HG03575 (cell line): Measurements from ENCODE around the gene FASLG.

Experiments used
- ATAC-seq: cut with Tn5 transposase; IDR thresholded peaks from one replicate; pipeline ENCODE4 v1.9.1; 2021; ENCODE audit not compliant: unreplicated experiment, insufficient number of reproducible peaks, low FRiP score; ENCODE audit errors: extremely low read depth

The FASLG gene

GRCh38 chr1:172640111-172640510 lies 18.8 kb upstream of the FASLG start:
- ATAC-seq, result no peak

DNA sequence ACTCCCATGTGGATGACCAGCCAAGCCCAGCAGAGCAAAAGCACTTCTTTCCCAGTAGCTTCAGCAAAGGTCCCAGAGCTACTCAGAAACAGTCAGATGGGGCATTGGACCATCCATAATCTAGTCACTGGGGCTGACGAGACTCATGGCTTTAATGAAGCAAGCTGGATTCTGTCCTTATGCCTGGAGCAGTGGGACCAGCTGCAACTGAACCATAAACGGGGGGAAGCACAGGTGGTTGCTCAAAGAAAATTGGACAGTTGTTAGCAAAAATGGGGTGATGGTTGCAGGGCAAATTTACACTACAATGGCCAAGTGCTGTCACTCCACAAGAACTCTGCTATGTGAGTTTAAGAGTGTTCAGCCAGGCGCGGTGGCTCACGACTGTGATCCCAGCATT lies 17.4 kb upstream of the FASLG start:
- no peak for ATAC-seq

DNA sequence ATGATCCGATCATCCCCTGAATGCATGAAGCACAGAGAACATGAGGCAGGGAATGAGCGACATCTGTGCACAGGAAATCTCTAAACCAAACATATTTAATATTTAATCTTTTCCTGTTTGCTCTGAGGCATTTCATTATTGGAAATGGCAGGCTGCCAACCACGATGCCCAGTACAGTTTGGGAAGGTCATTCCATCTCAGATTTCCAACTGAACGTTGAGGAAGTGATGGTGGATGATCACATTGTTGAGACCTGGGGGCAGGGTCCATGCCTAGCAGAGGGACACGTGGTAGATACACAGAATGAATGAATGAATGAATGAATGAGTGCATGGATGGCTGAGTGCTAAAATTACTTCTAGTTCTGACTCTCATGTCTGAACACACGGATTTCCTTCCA lies 15.9 kb upstream of the FASLG start:
- no peak for ATAC-seq

DNA sequence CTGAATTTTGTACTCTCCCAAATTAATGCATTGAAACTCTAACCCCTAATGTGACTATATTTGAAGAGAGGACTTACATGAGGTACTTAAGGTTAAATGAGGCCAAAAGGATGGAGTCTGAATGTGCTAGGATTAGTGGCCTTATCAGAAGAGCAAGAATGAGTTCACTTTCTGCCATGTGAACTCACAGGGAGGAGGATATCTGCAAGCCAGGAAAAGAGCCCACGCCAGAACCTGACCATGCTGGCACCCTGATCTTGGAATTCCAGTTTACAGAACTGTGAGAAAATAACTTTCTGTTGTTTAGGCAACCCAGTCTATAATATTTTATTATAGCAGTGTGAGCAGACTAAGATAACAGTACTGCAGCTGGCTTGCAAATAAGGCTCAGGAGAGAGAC lies 12.2 kb upstream of the FASLG start:
- no peak for ATAC-seq

- ATAC-seq, result no peak
Observed at GRCh38 chr1:172647110-172647564, 11.8 kb upstream of the FASLG start.

DNA sequence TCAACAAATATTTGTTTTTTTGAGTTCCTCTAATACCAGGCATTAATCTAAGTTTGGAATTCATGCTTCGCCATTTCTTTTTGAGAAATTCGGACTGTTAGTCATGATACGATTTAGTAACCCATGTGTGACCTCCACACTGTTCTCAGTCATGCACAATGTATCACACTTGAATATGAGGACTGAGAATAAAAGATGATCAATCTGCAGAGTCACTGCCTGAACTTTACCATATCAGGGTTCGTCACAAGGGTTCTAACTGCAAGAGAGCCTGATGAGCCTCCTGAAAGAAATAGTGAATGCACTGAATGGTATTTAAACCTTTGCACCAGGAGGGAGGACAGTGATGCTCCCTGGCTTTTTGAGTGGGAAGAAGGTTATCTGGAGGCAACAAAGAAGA lies 10.9 kb upstream of the FASLG start:
- ATAC-seq, result no peak

DNA sequence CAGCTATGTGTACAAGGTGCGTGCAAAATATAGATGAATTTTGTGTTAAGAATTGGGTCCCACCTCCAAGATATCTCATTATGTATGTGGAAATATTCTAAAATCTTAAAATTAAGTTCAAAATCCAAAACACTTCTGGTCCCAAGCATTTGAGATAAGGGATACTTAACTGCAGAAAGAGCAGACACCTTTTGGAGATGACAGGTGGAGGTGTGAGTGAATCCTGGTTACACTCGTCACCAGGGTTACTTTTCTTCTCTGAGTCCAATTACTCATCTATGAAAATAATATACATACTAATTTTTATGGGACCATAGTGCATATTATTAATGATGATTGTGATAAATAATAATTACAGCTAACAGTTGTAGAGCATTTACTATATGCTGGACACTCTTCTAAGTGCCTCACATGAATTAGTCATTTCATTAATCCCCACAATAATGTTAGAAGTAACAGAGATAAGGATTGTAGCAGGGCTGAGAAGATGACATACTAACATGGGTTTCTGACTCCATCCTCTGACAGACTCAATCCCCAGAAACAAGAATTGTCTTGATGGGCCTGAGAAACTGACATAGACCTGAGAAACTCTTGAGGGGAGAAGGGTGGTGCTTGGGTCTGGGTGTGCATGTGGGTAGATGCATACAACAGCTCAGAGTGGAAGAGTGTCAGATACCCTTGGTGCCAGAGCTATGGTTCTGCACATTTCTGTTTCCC lies 8.3 kb upstream of the FASLG start:
- no peak for ATAC-seq

DNA sequence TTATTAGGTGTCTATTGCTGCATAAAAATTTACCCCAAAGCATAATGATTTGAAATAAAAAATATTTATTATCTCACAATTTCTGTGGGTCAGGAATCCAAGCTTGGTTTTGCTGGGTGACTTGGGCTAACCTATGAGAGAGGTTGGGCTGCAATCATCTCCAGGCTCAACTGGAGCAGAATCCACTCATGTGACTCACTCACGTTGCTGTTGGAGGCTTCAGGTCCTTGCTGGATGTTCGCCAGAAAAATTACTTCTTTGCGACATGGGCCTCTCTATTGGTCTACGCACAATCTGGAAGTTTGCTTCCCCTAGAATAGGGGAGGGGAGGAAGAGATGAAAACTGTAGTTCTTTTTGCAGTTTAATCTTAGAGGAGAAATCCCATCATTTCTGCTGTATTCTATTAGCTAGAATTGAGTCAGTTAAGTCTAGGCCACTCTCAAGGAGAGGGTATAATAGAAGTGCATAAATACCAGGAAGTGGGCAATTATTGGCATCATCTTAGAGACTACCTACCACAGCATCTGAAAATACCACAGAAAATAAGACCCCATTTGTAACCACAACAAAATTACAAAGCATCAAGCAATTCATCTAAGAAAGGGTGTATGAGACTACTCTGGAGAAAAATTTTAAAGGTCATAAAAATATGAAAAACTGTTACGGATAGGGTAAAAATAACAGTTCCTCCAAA lies 5.7 kb upstream of the FASLG start:
- no peak for ATAC-seq

DNA sequence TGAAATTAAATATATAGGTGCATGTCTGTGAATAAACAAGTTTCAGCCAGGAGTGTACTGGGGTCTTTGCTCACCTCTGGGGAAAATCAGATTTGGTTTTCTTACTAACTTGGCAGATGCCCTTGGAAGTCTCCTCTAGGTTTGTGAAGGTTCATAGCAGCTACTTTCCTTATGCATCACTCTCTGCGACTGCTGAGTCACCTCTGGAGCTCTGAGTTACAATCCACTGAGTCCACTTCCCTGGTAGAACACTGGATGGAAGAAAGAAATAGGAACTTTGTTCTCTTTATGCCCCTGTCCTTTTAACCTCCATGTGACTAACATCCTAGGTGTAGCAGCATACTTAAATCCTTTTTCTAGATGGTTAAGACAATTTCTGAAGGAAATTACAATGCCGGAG lies 4.4 kb upstream of the FASLG start:
- ATAC-seq, result no peak

- no peak for ATAC-seq
Observed at GRCh38 chr1:172656576-172656975, 2.3 kb upstream of the FASLG start.

DNA sequence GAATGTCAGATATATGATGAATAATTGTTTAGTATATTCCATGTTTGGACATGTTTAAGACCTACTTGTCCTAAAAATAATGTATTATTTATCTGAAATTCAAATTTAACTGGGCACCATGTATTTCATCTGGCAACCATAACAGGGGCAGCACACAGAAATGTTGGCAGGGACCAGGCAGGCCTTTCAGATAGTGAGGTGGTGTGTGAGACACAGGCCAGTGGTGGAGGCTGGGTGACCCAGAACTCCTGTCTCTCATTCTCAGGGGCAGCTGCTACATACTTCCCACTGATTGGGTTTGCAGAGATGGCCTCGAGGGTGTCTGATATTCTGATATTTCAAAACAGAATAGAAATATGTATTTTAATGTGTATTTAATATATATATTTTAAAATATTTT lies 1.3 kb upstream of the FASLG start:
- no peak for ATAC-seq

- no peak for ATAC-seq
Observed at GRCh38 chr1:172661107-172661506, 2.2 kb downstream of the FASLG start.

GRCh38 chr1:172662464-172663109 lies 3.7 kb downstream of the FASLG start:
- no peak for ATAC-seq

DNA sequence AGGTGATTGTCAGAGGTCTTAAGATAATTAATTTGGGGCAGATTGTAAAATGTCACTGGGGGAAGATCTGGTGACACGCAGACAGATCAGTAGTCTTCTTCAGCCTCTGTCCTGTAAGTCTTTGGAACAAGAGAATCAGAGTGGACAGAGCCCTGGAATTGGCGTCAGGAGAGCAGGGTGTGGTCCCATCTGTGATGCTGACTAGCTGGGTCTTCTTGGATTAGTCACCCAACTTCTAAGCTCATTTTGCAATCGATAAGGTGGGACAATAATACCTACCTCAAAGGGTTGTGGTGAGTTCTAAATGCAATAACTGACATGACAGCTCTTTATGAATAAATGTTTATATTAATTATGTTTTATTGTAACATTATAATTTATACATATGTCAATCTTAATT lies 4.8 kb downstream of the FASLG start:
- ATAC-seq, result no peak

DNA sequence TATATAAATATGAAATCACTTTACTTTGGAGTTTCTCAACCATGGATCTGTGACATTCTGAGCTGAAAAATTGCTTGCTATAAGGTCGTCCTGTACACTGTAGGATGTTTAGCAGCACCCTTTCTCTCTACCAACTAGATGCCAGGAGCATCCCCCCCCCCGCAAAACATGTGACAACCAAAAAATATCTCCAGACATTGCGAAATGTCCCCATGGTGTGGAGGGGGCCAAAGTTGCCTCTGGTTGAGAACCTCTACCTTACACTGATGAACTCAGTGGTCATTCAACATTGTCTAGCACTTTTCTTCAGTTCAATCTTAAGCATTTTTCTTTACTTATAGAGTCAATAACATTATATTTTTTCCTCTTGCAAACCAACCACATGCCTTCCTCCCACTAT lies 9.2 kb downstream of the FASLG start:
- ATAC-seq, result no peak

GRCh38 chr1:172669011-172669410 lies 10.1 kb downstream of the FASLG start:
- ATAC-seq, result no peak

DNA sequence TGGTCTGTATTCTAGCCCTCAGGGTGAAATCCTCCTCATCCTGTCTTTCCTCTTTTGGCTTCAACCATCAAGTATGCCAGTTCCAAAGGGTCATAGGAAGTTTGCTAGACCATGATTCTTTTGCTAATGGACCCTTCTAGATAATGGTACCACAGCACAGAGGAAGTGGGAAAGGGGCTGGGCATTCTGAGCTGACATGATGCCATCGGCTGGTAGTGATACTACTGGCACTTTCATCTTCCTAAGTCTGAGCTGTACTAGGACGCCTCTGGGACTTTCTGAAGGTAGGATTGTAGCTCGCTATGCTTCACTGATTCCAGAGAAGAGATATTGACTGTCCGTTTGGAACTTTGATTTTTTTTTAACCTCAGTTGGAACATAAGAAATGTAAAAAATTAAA lies 11.4 kb downstream of the FASLG start:
- ATAC-seq, result no peak

DNA sequence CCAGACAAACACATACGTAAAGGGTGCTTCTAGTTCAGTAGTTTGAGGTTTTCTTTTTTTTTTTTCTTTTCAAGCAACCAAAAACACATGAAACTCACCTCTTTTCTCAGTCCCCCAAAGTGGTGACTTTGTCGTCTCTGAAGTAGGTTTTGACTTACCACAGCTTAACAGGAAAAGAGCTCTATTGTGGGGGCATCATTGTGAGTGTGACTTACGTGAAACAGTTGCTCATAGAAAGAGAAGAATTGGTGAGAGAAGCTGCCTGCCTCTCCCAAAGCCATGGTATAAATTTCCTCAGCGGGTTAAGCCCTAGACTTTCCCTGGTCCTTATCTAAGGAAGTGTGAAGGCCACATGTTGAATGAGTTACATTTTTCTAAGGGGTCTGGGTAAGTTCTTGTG lies 11.9 kb downstream of the FASLG start:
- no peak for ATAC-seq

- no peak for ATAC-seq
Observed at GRCh38 chr1:172671591-172671990, 12.7 kb downstream of the FASLG start.

- ATAC-seq, result no peak
Observed at GRCh38 chr1:172672720-172673119, 13.8 kb downstream of the FASLG start.
